Hematopoietic multipotent progenitor cell treated with erythropoietin and hydrocortisone succinate and interleukin-3 and kit ligand, for 6 days (in vitro differentiated cells): ENCODE measurements around the gene ZNF415.
"Not testable (repeated sequence)": the region's sequence is repeated elsewhere in the genome, so short reads cannot be mapped to it uniquely, and the experiment has no call there.

Experiments
- DNase-seq: peaks from one replicate; pipeline ENCODE4 v3.0.0-alpha.2; 2015

Gene ZNF415

DNA sequence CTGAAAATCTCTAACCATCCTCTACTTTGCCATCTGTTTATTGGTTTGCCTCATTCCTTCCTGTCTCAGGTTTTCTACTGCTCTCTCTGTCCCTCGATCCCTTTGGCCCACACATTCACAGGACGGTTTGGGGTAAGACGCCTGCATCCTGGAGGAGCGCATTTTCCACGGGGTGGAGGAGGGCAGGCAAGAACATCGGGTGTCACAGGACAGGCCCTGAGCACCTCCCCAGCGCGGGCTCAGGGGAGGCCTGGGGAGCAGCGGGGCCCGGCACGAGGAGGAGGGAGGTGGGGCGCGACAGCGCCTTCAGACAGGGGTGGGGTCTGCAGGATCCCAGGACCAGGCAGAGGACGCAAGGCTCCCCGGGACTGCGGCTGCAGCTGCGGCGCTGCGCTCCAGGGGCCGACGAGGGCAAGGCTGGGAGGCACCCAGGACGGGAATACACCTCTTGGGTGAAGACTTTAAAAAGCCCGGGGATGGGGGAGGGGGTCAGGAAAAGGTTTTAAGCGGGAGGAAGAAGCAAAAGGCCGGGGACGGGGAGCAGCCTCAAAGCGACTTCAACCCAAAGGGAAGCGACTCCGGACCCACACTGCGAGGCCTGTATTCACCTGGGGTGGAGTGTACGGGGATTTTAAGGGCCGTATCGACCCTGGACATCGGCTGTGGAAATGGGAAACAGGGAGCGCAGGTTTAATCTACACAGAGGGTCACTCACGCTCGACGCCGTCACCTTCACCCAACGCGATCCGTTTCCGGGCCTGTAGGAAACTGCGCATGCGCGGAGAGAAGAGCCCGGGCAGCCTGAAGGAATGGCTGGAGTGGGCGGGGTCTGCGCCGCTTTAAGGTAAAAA, at the start of gene ZNF415:
ZNF415 (minus strand) TSS at position 770 of the 851 bp plus-strand sequence. CDS start 10,234 bp downstream, outside the sequence.
- peak; percentile 44 for DNase-seq

DNA sequence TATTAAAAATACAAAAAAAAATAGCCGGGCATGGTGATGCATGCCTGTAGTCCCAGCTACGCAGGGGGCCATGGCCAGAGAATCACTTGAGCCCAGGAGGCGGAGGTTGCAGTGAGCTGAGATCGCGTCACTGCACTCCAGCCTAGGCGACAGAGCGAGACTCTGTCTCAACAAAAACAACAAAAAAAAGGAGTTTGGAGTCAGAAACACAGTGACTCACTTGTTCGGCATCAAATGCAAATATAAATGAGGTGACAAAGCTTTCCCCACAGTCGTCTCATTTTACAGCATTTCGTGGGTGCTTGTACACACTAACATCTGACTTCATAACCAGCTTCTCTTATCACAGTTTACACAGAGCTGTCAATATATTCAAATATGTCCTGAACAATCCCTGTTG, 49.5 kb upstream of the ZNF415 start:
- DNase-seq = no peak

DNA sequence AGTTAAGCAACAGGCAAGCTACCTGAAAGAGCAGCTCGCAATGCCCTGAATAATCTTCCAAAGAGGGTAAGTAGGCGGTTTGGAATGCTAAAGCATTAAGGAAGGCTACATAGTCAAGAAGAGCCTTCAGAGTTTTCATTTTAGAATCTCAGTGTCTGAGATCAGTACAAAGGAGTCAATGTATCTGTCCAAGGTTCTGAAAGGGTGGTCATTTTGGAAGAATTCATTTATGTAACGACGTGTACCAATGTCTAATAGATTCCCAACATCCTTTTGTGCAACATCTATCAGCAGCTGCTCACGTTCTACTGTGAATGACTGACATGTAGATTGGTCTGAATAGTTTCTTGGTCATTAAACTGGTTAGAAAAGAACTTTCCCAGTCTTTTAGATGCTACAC, 45.3 kb upstream of the ZNF415 start:
- no peak for DNase-seq

DNA sequence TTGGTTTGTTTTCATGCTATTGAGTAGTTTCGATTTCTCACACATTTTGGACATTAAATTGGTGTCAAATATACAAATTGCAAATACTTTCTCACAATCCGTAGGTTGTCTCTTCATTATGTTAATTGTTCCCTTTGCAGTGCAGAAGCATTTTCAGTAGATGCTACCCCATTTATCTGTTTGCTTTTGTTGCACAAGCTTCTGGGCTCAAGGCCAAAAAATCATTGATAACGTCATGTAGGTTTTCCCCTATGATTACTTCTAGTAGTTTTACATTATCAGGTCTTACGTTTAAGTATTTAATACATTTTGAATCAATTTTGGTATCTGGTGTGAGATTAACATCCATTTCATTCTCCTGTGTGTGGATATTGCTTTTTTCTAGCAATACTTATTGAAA, 40.2 kb upstream of the ZNF415 start:
- no peak for DNase-seq

DNA sequence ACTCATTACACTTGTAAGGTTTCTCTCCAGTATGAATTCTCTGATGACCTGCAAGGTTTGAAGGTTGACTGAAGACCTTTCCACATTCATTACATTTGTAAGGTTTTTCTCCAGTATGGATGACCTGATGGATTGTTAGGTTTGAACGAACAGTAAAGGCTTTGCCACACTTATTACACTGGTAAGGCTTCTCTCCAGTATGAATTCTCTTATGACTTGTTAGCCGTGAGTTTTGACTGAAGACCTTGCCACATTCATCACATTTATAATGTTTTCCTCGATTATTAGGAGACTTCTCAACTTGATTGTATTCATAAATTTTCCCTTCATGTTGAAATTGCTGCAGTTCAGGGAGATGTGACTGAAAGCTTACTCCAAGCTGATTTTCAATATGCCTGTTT, 33.0 kb upstream of the ZNF415 start:
- no peak for DNase-seq

DNA sequence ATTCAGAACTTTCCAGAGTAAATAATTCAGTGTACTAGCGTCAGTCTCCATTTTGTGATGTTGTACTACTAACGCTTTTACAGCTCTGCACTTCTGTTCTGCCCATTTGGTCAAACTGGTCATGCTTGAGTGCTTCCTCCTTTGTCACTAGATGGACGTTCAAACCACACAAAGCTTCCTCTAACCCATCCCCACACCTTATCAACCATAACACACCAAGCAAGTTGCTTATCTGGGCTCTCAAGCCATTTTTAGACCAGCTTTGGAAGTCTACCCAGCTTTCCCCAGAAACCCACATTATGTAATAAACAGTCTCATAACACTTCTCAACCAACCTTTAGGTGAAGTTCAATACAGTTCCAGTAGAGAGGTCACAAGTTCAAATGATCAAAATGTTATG, 28.4 kb upstream of the ZNF415 start:
- peak; percentile 4 for DNase-seq

DNA sequence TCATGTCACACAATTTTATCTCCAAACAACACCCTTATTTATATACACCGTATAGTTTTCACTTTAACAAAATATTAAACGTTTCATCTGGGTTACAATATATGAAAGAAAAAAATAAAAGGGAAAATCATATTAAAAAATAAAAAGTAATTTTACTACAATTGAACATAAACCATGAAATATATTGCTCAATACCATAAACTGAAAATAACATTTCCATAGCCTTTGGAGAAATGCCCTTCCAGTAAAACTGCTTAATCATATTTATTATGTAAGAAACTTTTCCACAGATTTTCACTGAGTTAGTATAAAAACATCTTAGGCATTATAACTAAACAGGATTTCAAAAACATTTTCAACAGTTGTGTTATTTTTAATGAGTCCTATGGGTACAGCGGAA, 27.6 kb upstream of the ZNF415 start:
- no peak for DNase-seq

DNA sequence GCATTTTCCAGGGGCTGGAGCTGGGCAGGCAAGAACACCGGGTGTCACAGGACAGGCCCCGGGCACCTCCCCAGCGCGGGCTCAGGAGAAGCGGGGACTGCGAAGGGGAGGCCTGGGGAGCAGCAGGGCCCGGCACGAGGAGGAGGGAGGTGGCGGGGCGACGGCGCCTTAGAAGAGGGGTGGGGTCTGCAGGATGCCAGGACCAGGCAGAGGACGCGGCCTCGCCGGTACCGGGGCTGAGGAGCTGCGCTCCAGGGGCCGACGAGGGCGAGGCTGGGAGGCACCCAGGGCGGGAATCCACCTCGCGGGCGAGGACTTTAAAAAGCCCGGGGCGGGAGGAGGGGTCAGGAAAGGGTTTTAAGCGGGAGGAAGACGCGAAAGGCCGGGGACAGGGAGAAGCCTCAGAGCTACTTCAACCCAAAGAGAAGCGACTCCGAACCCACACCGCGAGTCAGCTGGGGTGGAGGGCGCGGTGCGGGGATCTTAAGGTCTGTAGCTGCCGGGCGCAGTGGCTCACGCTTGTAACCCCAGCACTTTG, 25.5 kb upstream of the ZNF415 start:
- DNase-seq = peak; percentile 20

DNA sequence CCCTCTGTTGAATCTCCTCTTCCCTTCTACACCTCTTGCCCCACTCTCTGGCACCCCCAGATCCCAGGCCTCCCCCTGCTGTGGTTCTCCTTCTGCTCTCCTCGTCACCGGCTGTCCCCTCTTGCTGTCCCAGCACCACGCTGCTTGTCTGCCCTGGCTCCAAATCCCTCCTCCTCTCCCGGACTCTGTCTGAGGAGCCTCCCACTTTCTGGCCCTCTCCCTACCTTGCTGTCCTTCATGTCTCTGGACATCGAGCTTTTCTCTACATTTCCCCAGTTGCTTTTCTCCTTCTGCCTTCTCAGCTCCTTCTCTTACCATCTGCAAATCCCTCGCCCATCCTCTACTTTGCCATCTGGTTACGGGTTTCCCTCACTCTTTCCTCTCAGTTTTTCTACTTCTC, 24.9 kb upstream of the ZNF415 start:
- no peak for DNase-seq

DNA sequence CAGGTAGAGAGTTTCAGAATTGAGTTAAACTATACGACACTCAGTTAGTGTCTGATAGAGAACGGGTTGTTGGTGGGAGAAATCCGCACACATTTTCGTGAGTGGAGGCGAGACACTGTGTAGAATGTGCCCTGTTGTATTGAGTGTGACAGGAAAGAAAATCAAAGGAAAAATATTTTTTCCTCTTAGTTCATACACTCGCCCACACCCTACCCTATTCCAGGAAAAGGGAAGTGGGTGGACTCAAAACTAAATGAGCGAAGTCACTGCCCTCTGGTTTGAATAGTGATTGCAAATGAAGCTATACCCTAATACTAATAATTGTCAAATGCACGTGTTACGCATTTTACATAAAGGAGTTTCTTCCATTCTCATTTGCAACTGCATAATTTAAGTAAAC, 24.1 kb upstream of the ZNF415 start:
- no peak for DNase-seq

DNA sequence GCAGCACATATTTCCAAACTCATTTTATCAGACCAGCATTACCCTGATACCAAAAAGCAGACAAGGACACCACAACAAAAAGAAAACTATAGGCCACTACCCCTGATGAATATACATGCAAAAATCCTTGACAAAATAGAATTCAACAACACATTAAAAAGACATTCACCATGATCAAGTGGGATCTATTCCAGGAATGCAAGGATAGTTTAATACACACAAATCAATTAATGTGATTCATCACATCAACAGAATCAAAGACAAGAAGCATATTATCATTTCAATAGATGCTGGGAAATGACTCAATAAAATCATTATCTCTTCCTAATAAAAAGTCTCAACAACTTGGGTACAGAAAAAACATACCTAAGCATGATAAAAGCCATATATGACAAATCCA, 14.9 kb upstream of the ZNF415 start:
- no peak for DNase-seq

DNA sequence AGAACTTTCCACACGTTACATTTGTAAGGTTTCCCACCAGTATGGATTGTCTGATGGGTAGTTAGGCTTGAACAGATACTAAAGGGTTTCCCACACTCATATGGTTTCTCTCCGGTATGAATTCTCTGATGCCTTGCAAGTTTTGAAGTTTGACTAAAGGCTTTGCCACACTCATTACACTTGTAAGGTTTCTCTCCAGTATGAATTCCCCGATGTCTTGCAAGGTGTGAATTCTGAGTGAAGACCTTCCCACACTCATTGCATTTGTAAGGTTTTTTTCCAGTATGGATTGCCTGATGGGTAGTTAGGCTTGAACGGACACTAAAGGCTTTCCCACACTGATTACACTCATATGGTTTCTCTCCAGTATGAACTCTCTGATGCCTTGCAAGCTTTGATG, 7.6 kb upstream of the ZNF415 start:
- no peak for DNase-seq

DNA sequence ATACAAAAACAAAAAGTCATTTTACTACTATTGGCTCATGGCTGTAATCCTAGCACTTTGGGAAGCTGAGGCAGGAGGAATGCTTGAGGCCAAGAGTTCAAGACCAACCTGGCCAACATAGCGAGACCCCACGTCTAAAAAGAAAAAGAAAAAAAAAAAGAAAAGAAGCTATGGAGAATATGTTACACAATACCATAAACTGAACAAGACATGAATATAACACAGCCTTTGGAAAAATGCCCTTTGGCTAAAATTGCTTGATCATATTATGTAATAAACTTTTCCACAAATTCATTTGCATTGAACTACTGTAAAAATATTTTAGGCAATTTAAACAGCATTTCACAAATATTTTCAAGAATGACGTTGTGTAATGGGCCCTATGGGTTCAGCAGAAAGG, 3.7 kb upstream of the ZNF415 start:
- no peak for DNase-seq

DNA sequence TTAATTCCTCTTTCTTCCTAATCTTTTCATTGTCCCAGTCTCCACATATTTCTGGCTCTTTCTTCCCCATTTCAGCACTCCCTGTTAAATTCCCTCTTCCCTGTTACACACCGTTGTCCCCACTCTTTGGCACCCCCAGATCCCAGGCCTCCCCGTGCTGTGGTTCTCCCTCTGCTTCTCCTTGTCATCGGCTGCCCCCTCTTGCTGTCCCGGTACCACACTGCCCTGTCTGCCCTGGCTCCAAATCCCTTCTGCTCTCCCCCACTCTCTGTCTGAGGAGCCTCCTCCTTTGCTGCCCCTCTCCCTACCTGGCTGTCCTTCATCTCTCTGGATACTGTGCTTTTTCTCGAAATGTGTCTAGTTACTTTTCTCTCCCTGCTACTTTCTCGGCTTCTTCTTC, 983 bp downstream of the ZNF415 start:
- DNase-seq = no peak

DNA sequence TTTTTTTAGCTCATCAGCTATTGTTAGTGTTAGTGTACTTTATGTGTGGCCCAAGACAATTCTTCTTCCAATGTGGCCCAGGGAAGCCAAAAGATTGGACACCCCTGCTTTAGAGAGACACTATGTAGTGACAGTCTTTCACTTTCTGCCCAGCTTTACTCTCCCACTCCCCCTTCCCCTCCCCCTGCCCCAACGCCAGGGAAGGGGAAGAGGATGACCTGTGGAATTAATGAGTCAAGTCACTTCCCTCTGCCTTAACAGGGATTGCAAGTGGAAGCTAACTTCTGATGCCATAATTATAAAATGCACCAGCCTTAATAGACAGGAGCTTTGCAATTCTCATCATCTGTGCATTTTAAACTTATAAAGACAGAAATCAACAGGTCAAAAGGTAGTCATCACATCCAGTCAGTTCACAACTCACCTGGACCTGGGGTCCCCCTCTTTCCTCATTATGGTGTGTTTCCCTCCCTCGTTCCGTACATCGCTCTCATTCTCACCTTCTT, 1.6 kb downstream of the ZNF415 start:
- DNase-seq = no peak

DNA sequence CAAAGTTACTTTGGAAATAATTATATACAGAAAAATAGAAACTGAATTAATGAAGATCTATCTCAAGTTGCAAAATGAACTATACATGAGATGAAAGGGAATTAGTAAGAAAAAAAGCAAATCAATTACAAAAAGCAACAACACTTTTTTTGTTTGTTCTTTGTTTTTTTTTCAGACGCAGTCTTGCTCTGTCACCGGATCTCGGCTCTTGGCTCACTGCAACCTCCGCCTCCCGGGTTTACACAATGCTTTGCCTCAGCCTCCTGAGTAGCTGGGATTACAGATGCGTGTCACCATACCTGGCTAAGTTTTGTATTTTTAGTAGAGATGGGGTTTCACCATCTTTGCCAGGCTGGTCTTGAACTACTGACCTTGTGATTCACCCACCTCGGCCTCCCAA, 2.2 kb downstream of the ZNF415 start:
- no peak for DNase-seq

DNA sequence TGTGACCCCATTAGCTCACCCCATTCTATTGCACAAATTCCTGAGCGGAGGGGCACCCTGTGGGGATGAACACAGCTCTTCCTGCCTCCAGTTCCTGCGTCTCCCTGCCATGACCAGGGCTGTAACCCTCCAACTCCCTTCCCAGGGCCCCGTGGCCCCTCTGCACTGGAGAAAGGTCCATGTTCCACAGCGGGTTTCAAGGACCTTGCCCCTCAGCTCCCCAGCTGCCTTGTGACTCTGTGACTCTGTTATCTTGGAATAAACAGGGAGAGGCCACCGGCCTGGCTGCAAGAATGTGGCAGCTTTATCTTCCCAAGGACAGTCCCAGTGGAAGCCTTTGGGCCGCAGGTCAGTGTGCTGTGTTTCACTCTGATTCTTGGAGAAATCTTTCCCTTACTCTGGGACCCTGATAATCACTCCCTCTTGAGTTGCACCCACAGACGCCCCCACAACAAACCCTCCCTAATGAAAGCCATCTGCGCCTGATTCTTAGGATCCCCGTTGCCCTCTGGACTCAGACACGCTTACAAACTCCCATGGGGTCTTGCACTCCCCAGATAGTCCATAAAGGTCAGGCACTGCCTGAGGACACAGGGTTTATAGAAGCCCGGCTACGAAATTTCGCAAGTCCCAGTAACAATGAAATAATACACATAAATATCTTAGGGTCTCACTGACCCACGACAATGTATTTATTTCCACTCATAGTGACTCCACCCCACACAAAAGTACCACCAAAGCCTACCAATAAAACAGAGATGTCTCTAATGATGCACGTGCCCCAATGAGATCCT, 5.8 kb downstream of the ZNF415 start:
- not testable (repeated sequence) for DNase-seq

DNA sequence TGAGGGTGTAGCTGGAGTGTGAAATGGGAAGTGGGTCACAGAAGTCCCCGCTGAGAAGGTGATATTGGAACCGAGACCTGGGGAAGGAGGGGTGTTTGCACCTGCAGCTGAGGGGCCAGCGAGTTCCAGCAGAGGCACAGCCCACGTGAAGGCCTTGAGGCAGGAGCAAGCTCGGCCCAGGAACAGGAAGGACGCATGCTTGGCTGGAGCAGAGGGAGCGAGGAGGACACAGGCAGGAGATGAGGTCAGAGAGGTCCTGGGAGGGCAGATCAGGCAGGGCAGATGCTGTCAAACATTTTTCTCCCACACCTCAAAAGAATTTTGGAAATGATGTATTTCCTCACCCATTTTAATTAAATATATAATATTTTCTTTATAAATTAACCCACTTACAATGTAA, 9.3 kb downstream of the ZNF415 start:
- no peak for DNase-seq

DNA sequence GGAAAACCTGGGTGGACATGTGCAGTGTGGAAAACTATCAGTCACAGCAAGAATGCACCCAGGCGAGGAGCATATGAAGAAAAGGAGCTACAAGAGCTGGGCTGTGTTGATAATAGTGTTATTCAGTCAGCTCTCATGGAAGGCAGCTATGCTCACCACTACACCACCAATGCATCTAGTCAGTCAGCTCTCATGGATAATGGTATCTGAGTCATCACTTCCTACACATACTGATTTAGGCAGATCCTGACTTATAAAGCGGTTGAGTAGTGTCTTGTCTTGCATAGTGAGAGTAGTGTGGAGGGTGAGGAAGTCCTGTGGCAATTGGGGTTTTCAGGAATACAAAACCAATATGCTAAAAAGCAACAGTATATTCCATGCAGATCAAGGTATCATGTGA, 20.4 kb downstream of the ZNF415 start:
- no peak for DNase-seq

DNA sequence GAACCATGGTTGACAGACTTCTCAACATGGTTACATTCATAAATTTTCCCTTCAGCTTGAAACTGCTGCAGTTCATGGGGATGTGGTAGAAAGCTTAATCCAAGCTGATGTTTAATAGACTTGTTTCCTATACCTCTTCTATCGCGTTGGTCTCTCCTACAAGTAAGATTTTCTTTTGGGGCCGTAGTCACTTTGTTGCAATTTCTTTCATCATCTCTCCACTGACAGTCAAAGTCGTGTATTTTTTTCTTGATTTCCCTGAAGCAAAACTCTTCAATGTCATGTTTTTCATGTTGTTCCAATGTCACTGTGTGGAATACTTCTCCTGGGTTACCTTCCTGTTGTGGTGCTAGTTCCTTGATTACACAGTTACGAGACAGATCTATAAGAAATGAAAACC, 23.2 kb downstream of the ZNF415 start:
- DNase-seq = no peak

DNA sequence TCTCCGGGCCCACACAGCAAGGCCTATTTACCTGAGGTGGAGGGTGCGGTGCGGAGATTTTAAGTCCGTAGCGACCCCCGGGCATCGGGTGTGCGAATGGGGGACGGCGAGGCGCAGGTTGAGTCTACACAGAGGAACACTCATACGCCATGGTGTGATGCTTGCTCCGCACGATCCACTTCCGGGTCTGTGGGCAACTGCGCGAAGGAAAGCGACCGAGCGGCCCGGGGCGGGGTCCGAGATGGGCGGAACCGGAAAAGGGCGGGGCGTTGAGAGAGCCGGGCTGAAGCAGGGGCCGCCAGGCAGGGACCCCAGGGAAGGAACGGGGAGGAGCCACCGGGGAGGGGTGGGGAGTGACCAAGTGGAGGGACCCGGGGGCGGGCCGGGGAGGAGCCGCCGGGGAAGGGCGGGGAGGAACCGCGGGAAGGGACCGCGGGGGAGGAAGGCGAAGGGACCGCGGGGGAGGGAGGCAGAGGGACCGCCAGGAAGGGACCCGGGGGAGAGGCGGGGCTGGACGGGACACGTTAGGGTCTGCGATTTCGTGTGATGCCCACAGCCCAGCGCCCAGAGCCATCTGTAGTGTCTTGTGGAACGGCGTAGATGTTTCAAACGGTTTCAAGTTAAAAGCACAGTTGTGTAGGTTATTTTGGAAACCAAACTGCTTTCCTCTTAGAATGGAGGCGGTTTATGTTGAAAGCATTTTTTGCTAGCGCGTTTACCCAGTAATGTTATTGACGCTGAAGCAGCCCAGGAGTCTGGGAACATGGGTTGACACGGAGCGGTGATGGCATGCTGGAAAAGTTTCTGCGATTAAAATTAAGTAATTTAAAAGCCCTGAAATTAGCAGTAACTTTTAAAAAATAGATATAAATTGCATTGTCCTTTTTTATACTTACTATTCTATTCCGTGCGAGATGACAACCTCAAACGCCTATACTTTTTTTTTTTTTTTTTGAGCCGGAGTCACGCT, 29.2 kb downstream of the ZNF415 start, which contains the start of gene ZNF160:
ZNF160 (minus strand) TSS at position 189 of the 970 bp plus-strand sequence. CDS start 17,146 bp downstream, outside the sequence.
- DNase-seq = peak; percentile 98

DNA sequence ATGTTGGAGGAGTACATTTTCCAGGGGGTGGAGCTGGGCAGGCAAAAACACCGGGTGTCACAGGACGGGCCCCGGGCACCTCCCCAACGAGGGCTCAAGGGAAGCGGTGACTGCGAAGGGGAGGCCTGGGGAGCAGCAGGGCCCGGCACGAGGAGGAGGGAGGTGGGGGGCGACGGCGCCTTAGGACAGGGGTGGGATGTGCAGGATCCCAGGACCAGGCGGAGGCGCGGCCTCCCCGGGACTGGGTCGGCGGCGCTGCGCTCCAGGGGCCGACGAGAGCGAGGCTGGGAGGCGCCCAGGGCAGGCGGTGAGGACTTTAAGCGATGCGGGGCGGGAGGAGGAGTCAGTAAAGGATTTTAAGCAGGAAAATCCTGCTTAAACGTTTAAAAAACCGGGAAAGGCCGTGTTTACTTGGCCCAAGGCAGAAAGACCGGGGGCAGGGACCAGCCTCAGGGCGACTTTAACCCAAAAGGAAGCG, 29.9 kb downstream of the ZNF415 start:
- peak; percentile 59 for DNase-seq
